Glutamatergic neuron (in vitro differentiated cells): ENCODE measurements around the gene GSTO1. TPM values are rescaled to one million over a fixed set of nuclear protein-coding genes. Genes with fewer than 3 reads are reported as not detected.

ENCODE experiments used
- DNase-seq: peaks from one replicate; pipeline ENCODE4 v3.0.0; 2022
- H3K27ac Mint-ChIP-seq: one replicate; pipeline ENCODE4 v1.8.0; 2020; ENCODE audit warnings: mild to moderate bottlenecking, mixed read lengths, inconsistent platforms; ENCODE audit not compliant: unreplicated experiment
- H3K27me3 Mint-ChIP-seq: one replicate; pipeline ENCODE4 v1.8.0; 2020; ENCODE audit warnings: mild to moderate bottlenecking, moderate library complexity, mixed read lengths, inconsistent platforms; ENCODE audit not compliant: unreplicated experiment
- H3K36me3 Mint-ChIP-seq: one replicate; pipeline ENCODE4 v1.8.0; 2020; ENCODE audit warnings: mild to moderate bottlenecking, mixed read lengths, inconsistent platforms; ENCODE audit not compliant: unreplicated experiment
- H3K4me1 Mint-ChIP-seq: one replicate; pipeline ENCODE4 v1.8.0; 2020; ENCODE audit warnings: mild to moderate bottlenecking, low read depth, mixed read lengths, inconsistent platforms; ENCODE audit not compliant: unreplicated experiment
- H3K4me3 Mint-ChIP-seq: one replicate; pipeline ENCODE4 v1.8.0; 2020; ENCODE audit warnings: mild to moderate bottlenecking, mixed read lengths, inconsistent platforms; ENCODE audit not compliant: unreplicated experiment
- H3K9me3 Mint-ChIP-seq: one replicate; pipeline ENCODE4 v1.8.0; 2020; ENCODE audit warnings: mild to moderate bottlenecking, moderate library complexity, mixed read lengths, inconsistent platforms; ENCODE audit not compliant: unreplicated experiment
- CTCF ChIP-seq: fragments of 200-600 bp; sonication (generic); IDR thresholded peaks from one replicate; pipeline ENCODE4 v1.5.0; 2021; ENCODE audit not compliant: partially characterized antibody, unreplicated experiment
- total RNA-seq: library from RNA; stranded (reverse); fragmentation: NEBNext Ultra II Directional; extraction: Animal tissue kit (Norgen Biotek cat#: 25700); gene quantifications from one replicate; pipeline ENCODE4 v1.2.1, GENCODE V29; 2021; ENCODE audit not compliant: unreplicated experiment

The GSTO1 gene
- total RNA-seq, 1 donor from 2014 or later: 26.8 TPM

GRCh38 chr10:104273899-104274575 lies 19.3 kb downstream of the GSTO1 start:
- peak overlapping the region; percentile 71 for H3K4me3 Mint-ChIP-seq
- H3K27ac Mint-ChIP-seq: no peak overlapping the region
- H3K27me3 Mint-ChIP-seq: no peaks in the 10 kb centered on the region
- DNase-seq: no peak
- no peaks in the 10 kb centered on the region for H3K4me1 Mint-ChIP-seq
- H3K9me3 Mint-ChIP-seq: no peaks in the 10 kb centered on the region
- no peaks in the 10 kb centered on the region for H3K36me3 Mint-ChIP-seq
- no peak for TF ChIP-seq CTCF

- DNase-seq: peak; percentile 61
- peak overlapping the region; percentile 71 for H3K4me3 Mint-ChIP-seq
- no peaks in the 10 kb centered on the region for H3K36me3 Mint-ChIP-seq
- no peaks in the 10 kb centered on the region for H3K9me3 Mint-ChIP-seq
- H3K27ac Mint-ChIP-seq: no peak overlapping the region
- no peaks in the 10 kb centered on the region for H3K4me1 Mint-ChIP-seq
- no peaks in the 10 kb centered on the region for H3K27me3 Mint-ChIP-seq
- TF ChIP-seq CTCF: peak; percentile 77
Measured at GRCh38 chr10:104274762-104275721, 20.4 kb downstream of the GSTO1 start.

GRCh38 chr10:104276192-104276591 lies 21.5 kb downstream of the GSTO1 start:
- no peak overlapping the region for H3K27ac Mint-ChIP-seq
- H3K36me3 Mint-ChIP-seq: no peaks in the 10 kb centered on the region
- H3K9me3 Mint-ChIP-seq: no peaks in the 10 kb centered on the region
- no peak for TF ChIP-seq CTCF
- DNase-seq: no peak
- H3K27me3 Mint-ChIP-seq: no peaks in the 10 kb centered on the region
- H3K4me1 Mint-ChIP-seq: no peaks in the 10 kb centered on the region
- H3K4me3 Mint-ChIP-seq: no peak overlapping the region

GRCh38 chr10:104277785-104278184 lies 23.1 kb downstream of the GSTO1 start:
- no peak overlapping the region for H3K27ac Mint-ChIP-seq
- H3K27me3 Mint-ChIP-seq: no peaks in the 10 kb centered on the region
- DNase-seq: no peak
- no peak overlapping the region for H3K4me3 Mint-ChIP-seq
- peaks cover 2% of the 10 kb centered on the region for H3K4me1 Mint-ChIP-seq
- TF ChIP-seq CTCF: no peak
- peaks cover 4% of the 10 kb centered on the region for H3K36me3 Mint-ChIP-seq
- H3K9me3 Mint-ChIP-seq: no peaks in the 10 kb centered on the region
